ENCODE results near the gene FAM13A.

DNA sequence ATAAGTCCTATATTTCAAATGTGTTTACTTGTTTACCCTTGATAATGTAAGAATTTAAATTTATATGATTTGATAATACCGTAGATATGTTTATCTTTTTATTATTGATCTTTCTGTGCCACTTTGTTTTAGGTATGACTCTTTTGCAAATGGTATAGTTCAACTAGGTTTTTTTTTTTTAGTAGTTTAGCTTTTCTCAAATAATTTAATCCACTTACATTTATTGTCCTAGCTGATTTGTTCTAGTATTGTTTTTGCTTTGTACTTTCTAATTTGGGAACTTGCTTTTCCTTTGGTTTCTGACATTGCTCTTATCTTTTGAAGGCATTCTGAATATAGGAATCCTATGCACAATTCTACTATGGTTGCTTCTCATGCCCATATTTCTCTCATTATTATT is 260.4 kb downstream of the FAM13A start:
- no peak for TF ChIP-seq POLR2A (IDR thresholded peaks at IDR 0.05)
- TF ChIP-seq, protein P1, sequence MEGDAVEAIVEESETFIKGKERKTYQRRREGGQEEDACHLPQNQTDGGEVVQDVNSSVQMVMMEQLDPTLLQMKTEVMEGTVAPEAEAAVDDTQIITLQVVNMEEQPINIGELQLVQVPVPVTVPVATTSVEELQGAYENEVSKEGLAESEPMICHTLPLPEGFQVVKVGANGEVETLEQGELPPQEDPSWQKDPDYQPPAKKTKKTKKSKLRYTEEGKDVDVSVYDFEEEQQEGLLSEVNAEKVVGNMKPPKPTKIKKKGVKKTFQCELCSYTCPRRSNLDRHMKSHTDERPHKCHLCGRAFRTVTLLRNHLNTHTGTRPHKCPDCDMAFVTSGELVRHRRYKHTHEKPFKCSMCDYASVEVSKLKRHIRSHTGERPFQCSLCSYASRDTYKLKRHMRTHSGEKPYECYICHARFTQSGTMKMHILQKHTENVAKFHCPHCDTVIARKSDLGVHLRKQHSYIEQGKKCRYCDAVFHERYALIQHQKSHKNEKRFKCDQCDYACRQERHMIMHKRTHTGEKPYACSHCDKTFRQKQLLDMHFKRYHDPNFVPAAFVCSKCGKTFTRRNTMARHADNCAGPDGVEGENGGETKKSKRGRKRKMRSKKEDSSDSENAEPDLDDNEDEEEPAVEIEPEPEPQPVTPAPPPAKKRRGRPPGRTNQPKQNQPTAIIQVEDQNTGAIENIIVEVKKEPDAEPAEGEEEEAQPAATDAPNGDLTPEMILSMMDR (IDR thresholded peaks at IDR 0.05) = no peak
